ENCODE results near the gene CRY2.
"Not testable (repeated sequence)": the region's sequence is repeated elsewhere in the genome, so short reads cannot be mapped to it uniquely, and the experiment has no call there.

The CRY2 gene

DNA sequence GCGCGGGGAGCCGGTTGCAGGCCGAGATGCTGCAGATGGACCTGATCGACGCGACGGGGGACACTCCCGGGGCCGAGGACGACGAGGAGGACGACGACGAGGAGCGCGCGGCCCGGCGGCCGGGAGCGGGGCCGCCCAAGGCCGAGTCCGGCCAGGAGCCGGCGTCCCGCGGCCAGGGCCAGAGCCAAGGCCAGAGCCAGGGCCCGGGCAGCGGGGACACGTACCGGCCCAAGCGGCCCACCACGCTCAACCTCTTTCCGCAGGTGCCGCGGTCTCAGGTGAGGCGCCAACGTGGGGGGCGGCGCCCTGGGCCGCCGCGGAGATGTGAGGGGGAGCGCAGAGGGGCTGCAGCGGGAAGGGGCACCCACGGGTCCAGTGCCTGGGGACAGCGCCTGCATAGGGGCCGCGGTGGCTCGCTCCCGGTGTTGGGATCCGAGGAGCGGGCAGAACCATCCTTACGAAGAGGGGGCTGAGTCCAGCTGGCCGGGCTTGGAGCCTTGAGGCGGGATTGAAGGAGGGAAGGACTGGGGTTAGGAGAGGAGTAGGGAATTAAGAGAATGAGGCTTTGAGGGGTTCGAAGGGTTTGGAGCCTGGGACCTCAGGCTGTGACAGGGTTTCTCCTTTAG, 53.0 kb downstream of the CRY2 start:
- peak overlapping the region; percentile 55; the same call in 1 of the 2 replicates for H3K4me3 ChIP-seq (ENCODE audit: low read length)
- peaks cover 12% of the 10 kb centered on the region for H3K36me3 ChIP-seq (ENCODE audit: control insufficient read depth, insufficient read depth, low read length)
- H3K4me1 ChIP-seq (ENCODE audit: control insufficient read depth, insufficient read depth, low read length), result peaks cover 11% of the 10 kb centered on the region
- not testable (repeated sequence) for H3K27ac ChIP-seq (ENCODE audit: low read length); H3K9me3 ChIP-seq (ENCODE audit: control insufficient read depth, insufficient read depth, low read length); H3K27me3 ChIP-seq (ENCODE audit: control insufficient read depth, insufficient read depth, low read length); DNase-seq (ENCODE audit: low read depth, low spot score)
- WGBS (ENCODE audit: insufficient coverage, insufficient read length), result no CpG with 5 or more reads among the region's 59 CpGs

DNA sequence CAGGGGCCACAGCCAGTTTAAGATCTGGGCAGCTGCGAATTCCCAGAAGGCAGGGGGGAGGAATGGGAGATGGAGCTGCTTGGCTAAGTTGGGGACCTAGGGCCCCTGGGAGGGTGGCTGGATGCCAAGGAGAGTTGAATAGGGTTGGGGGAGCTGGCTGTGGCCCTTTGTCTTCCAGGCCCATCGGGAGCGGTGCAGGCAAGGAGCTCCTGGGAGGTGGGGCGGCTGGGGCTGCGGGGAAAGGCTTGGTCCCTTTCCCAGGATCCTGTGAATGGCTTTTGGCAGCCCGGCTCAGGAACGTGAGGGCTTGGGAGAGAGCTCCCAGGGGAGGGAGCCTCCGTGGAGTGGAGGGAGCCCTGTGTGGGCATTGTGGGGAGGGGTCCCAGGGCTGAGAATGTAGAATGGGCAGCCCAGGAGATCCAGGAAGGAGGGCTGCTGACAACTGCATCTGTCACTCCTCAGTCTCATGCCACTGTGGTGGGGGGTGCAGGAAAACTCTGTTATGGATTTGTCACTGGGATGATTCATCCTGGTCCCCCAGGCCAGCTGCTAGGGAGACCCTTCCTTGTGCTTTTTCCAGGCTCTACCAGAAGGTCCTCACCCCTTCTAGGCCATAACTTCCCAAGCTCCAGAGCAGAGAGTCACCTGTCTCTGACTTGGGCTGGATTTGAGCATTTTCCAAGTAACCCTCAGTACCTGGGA, 53.8 kb downstream of the CRY2 start:
- Histone ChIP-seq H3K27me3 (ENCODE audit: control insufficient read depth, insufficient read depth, low read length) (no peaks in the 10 kb centered on the region), H3K36me3 (ENCODE audit: control insufficient read depth, insufficient read depth, low read length) (peaks cover 12% of the 10 kb centered on the region), H3K27ac (ENCODE audit: low read length) (no peak overlapping the region), H3K4me3 (ENCODE audit: low read length) (no peak overlapping the region; the same call in 1 of the 2 replicates), H3K4me1 (ENCODE audit: control insufficient read depth, insufficient read depth, low read length) (peaks cover 8% of the 10 kb centered on the region), H3K9me3 (ENCODE audit: control insufficient read depth, insufficient read depth, low read length) (no peaks in the 10 kb centered on the region)
- no peak for DNase-seq (ENCODE audit: low read depth, low spot score)
- no CpG with 5 or more reads among the region's 8 CpGs for WGBS (ENCODE audit: insufficient coverage, insufficient read length)

DNA sequence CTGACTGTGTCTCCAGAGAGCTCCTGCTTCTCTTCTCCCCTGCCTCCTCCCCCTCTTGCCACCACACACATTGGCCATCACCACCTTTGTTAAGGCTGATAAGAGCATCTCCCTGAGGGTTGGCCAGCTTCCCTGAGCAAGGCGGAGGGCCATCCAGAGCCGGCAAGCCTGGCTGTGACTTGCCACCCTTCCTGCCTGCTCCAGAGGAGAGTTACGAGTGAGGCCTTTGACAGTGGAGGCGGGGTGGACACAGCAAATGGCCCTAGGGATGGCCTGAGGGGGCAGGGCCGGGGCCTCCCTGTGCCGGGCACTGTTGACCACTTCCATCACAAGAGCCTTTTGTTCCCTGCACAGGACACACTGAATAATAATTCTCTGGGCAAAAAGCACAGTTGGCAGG, 54.4 kb downstream of the CRY2 start:
- no peaks in the 10 kb centered on the region for H3K9me3 ChIP-seq (ENCODE audit: control insufficient read depth, insufficient read depth, low read length)
- no peak overlapping the region for H3K27ac ChIP-seq (ENCODE audit: low read length)
- no CpG with 5 or more reads among the region's 6 CpGs for WGBS (ENCODE audit: insufficient coverage, insufficient read length)
- no peak overlapping the region for H3K4me3 ChIP-seq (ENCODE audit: low read length)
- peaks cover 7% of the 10 kb centered on the region for H3K4me1 ChIP-seq (ENCODE audit: control insufficient read depth, insufficient read depth, low read length)
- peaks cover 12% of the 10 kb centered on the region for H3K36me3 ChIP-seq (ENCODE audit: control insufficient read depth, insufficient read depth, low read length)
- no peak for DNase-seq (ENCODE audit: low read depth, low spot score)
- no peaks in the 10 kb centered on the region for H3K27me3 ChIP-seq (ENCODE audit: control insufficient read depth, insufficient read depth, low read length)

DNA sequence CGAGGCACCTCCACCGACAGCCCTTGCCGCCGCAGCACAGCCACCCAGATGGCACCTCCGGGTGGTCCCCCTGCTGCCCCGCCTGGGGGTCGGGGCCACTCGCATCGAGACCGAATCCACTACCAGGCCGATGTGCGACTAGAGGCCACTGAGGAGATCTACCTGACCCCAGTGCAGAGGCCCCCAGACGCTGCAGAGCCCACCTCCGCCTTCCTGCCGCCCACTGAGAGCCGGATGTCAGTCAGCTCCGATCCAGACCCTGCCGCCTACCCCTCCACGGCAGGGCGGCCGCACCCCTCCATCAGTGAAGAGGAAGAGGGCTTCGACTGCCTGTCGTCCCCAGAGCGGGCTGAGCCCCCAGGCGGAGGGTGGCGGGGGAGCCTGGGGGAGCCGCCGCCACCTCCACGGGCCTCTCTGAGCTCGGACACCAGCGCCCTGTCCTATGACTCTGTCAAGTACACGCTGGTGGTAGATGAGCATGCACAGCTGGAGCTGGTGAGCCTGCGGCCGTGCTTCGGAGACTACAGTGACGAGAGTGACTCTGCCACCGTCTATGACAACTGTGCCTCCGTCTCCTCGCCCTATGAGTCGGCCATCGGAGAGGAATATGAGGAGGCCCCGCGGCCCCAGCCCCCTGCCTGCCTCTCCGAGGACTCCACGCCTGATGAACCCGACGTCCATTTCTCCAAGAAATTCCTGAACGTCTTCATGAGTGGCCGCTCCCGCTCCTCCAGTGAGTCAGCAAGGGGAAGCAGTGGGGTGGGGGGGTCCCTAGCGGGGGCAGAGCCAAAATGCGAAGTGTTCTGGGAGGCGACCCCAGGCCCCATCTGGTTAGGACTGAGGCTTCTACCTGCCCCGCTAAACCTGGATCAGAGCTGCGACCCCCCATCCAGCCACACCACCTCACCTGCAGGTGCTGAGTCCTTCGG, 55.4 kb downstream of the CRY2 start:
- Histone ChIP-seq H3K4me1 (ENCODE audit: control insufficient read depth, insufficient read depth, low read length) (peaks cover 4% of the 10 kb centered on the region), H3K36me3 (ENCODE audit: control insufficient read depth, insufficient read depth, low read length) (peaks cover 12% of the 10 kb centered on the region), H3K9me3 (ENCODE audit: control insufficient read depth, insufficient read depth, low read length) (no peaks in the 10 kb centered on the region), H3K27me3 (ENCODE audit: control insufficient read depth, insufficient read depth, low read length) (no peaks in the 10 kb centered on the region), H3K27ac (ENCODE audit: low read length) (no peak overlapping the region), H3K4me3 (ENCODE audit: low read length) (no peak overlapping the region)
- WGBS (ENCODE audit: insufficient coverage, insufficient read length), result no CpG with 5 or more reads among the region's 56 CpGs
- DNase-seq (ENCODE audit: low read depth, low spot score), result no peak

DNA sequence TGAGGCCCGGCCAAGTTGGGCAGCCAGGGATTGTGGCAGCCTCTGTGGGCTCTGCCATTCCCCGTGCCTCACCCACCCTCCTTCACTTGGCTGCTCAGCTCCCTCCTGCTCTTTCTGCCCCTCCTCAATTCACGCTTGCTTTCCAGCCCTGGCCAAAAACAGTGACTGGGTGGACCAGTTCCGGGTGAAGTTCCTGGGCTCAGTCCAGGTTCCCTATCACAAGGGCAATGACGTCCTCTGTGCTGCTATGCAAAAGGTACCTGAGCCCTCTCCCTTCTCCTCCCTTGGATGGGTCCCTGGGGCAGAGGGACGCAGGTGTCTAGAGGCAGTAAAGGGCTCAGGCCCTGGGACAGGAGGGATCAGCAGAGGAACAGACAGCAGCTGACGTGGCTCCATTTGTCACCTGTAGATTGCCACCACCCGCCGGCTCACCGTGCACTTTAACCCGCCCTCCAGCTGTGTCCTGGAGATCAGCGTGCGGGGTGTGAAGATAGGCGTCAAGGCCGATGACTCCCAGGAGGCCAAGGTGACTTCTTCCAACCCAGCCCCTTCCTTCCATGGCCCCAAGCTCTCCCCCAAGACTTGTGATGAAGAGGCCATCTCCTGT, 57.1 kb downstream of the CRY2 start:
- Histone ChIP-seq H3K27me3 (ENCODE audit: control insufficient read depth, insufficient read depth, low read length) (no peaks in the 10 kb centered on the region), H3K9me3 (ENCODE audit: control insufficient read depth, insufficient read depth, low read length) (no peaks in the 10 kb centered on the region), H3K36me3 (ENCODE audit: control insufficient read depth, insufficient read depth, low read length) (peaks cover 13% of the 10 kb centered on the region), H3K4me3 (ENCODE audit: low read length) (no peak overlapping the region), H3K27ac (ENCODE audit: low read length) (no peak overlapping the region), H3K4me1 (ENCODE audit: control insufficient read depth, insufficient read depth, low read length) (peaks cover 4% of the 10 kb centered on the region)
- DNase-seq (ENCODE audit: low read depth, low spot score), result no peak
- no CpG with 5 or more reads among the region's 15 CpGs for WGBS (ENCODE audit: insufficient coverage, insufficient read length)

DNA sequence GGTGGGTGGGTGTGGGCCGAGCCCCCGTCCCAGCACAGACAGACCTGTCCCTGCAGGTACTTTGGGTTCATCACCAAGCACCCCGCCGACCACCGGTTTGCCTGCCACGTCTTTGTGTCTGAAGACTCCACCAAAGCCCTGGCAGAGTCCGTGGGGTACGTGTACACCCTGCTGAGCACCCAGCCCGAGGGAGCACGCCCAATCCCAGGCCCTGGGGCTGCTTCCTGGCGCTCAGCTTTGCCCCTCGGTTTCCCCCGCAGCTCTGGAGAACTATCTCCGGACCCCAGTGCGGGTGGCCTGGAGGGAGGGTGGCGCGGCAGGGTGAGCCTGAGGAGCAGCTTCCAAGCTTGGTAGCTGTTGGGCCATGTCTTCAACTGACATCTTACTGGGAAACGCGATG, 57.8 kb downstream of the CRY2 start:
- Histone ChIP-seq H3K36me3 (ENCODE audit: control insufficient read depth, insufficient read depth, low read length) (peaks cover 17% of the 10 kb centered on the region), H3K4me3 (ENCODE audit: low read length) (no peak overlapping the region), H3K27ac (ENCODE audit: low read length) (no peak overlapping the region), H3K4me1 (ENCODE audit: control insufficient read depth, insufficient read depth, low read length) (peaks cover 4% of the 10 kb centered on the region), H3K9me3 (ENCODE audit: control insufficient read depth, insufficient read depth, low read length) (no peaks in the 10 kb centered on the region), H3K27me3 (ENCODE audit: control insufficient read depth, insufficient read depth, low read length) (no peaks in the 10 kb centered on the region)
- WGBS (ENCODE audit: insufficient coverage, insufficient read length), result no CpG with 5 or more reads among the region's 19 CpGs
- no peak for DNase-seq (ENCODE audit: low read depth, low spot score)

DNA sequence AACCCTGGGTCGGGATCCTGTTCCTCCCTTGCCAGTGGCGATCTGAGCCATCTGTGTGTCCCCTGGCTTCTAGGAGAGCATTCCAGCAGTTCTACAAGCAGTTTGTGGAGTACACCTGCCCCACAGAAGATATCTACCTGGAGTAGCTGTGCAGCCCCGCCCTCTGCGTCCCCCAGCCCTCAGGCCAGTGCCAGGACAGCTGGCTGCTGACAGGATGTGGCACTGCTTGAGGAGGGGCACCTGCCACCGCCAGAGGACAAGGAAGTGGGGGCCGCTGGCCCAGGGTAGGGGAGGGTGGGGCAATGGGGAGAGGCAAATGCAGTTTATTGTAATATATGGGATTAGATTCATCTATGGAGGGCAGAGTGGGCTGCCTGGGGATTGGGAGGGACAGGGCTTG, 58.3 kb downstream of the CRY2 start:
- H3K4me3 ChIP-seq (ENCODE audit: low read length); H3K4me1 ChIP-seq (ENCODE audit: control insufficient read depth, insufficient read depth, low read length); H3K27ac ChIP-seq (ENCODE audit: low read length); H3K9me3 ChIP-seq (ENCODE audit: control insufficient read depth, insufficient read depth, low read length); H3K27me3 ChIP-seq (ENCODE audit: control insufficient read depth, insufficient read depth, low read length); DNase-seq (ENCODE audit: low read depth, low spot score): not testable (repeated sequence)
- WGBS (ENCODE audit: insufficient coverage, insufficient read length), result no CpG with 5 or more reads among the region's 6 CpGs
- H3K36me3 ChIP-seq (ENCODE audit: control insufficient read depth, insufficient read depth, low read length), result peaks cover 17% of the 10 kb centered on the region

DNA sequence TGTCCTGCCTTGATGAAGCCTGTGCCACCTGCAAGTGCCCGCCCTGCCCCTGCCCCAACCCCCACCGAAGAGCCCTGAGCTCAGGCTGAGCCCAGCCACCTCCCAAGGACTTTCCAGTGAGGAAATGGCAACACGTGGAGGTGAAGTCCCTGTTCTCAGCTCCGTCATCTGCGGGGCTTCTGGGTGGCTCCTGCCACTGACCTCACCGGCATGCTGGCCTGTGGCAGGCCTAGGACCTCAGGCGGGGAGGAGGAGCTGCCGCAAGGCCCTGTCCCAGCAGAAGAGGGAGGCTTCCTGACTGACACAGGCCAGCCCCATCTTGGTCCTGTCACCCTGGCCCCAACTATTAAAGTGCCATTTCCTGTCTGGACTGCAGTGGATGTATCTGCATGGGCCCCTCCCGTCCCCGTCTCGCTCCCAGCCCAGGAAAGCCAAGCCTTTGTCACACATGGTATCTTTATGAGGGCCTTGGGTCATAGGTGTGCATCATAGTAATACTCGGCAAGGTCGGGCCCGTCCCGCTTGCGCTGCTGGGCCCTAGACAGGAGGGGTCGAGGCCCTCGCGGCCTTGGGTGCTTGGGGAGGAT, 58.9 kb downstream of the CRY2 start:
- no CpG with 5 or more reads among the region's 19 CpGs for WGBS (ENCODE audit: insufficient coverage, insufficient read length)
- no peaks in the 10 kb centered on the region for H3K4me1 ChIP-seq (ENCODE audit: control insufficient read depth, insufficient read depth, low read length)
- peaks cover 17% of the 10 kb centered on the region for H3K36me3 ChIP-seq (ENCODE audit: control insufficient read depth, insufficient read depth, low read length)
- DNase-seq (ENCODE audit: low read depth, low spot score), result no peak
- H3K9me3 ChIP-seq (ENCODE audit: control insufficient read depth, insufficient read depth, low read length), result no peaks in the 10 kb centered on the region
- no peak overlapping the region for H3K4me3 ChIP-seq (ENCODE audit: low read length)
- H3K27me3 ChIP-seq (ENCODE audit: control insufficient read depth, insufficient read depth, low read length), result no peaks in the 10 kb centered on the region
- no peak overlapping the region for H3K27ac ChIP-seq (ENCODE audit: low read length)

DNA sequence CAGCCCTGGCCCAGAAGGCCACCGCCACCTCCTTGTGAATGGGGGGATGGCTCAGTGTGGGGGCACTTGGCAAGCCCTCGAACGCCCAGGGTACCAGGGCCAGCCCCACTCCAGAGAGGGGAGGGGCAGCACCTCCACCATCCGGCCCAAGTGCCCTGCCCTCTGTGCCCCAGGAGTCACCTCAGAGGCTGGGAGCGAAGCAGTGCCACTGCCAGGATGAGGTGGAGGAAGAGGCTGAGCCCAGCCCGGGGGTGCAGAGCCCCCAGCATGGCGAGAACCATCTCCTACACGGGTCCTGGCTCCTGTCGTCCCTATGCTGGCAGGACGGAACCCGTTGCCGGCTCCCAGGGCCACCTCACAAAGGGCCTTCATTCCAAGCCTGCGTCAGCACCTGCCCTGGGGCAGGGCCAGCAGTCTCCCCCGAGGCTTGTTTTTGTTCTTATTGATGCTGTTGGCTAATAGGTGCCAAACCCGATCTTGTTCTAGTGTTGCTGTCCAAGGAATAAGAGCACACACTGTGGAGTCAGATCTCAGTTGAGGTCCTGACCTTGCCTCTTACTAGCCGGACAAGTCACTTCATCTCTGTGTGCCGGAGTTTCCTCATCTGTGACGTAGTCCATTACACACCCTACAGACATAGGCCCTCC, 59.8 kb downstream of the CRY2 start, which contains the start of gene FREY1:
TSS of gene FREY1 (minus strand) at position 307 of the 647 bp plus-strand sequence. CDS start at position 281, 26 bp downstream.
- DNase-seq (ENCODE audit: low read depth, low spot score), result no peak
- Histone ChIP-seq H3K27ac (ENCODE audit: low read length) (no peak within 1 kb of the TSS), H3K27me3 (ENCODE audit: control insufficient read depth, insufficient read depth, low read length) (no peaks in the 10 kb centered on the region), H3K9me3 (ENCODE audit: control insufficient read depth, insufficient read depth, low read length) (no peaks in the 10 kb centered on the region), H3K4me1 (ENCODE audit: control insufficient read depth, insufficient read depth, low read length) (no peaks in the 10 kb centered on the region), H3K4me3 (ENCODE audit: low read length) (no peak within 1 kb of the TSS), H3K36me3 (ENCODE audit: control insufficient read depth, insufficient read depth, low read length) (peaks cover 17% of the 10 kb centered on the region)
- no CpG with 5 or more reads among the region's 18 CpGs for whole genome bisulfite sequencing (ENCODE audit: insufficient coverage, insufficient read length)
